GM19324 (cell line): ENCODE results near the gene ELK4.

Source experiments
- ATAC-seq: cut with Tn5 transposase; IDR thresholded peaks from one replicate; pipeline ENCODE4 v1.9.1; 2021; ENCODE audit warnings: mild to moderate bottlenecking, moderate library complexity; ENCODE audit not compliant: unreplicated experiment, low FRiP score

ELK4 gene

GRCh38 chr1:205569411-205570172 is 62.2 kb downstream of the ELK4 start:
- no peak for ATAC-seq

GRCh38 chr1:205568469-205569361 is 63.1 kb downstream of the ELK4 start:
- ATAC-seq, result no peak

GRCh38 chr1:205568135-205568468 is 63.7 kb downstream of the ELK4 start:
- no peak for ATAC-seq

DNA sequence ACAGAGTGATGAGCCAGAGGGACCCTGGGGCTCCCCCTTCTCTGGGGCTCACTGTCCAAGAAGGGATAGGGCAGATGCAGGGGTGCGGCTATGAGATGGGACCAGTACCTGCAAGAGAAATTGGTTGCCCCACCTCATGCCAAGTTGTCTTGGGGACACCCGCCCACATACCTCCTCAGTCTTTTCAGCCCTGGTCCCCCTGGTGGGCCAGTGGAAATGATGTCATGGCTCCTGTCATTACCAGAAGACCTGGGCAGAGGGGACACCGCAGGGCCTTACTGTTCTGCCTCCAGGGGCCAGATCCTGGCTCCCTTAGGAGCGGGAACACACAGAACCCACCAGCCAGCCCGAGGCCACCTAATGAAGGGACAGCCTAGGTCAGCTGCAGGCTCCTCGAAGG is 64.1 kb downstream of the ELK4 start:
- ATAC-seq, result no peak

DNA sequence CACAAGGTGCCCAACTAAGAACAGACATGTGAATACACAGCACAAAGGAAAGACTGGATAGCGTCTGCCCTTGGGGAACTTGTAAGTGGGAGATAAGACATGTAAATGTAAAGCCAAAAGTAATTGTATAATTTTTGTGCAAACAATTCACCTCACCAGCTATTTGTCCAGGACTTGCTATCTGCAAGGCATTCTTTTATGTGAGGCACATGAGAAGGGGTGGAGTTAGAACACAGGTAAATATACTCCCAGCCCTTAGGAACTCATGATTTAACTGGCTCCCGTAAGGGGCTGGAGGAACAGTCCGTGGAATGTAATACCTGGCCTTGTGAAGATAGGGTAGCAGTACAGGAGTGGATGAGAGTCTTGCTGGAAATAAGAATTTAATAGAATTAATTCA is 66.0 kb downstream of the ELK4 start:
- no peak for ATAC-seq

DNA sequence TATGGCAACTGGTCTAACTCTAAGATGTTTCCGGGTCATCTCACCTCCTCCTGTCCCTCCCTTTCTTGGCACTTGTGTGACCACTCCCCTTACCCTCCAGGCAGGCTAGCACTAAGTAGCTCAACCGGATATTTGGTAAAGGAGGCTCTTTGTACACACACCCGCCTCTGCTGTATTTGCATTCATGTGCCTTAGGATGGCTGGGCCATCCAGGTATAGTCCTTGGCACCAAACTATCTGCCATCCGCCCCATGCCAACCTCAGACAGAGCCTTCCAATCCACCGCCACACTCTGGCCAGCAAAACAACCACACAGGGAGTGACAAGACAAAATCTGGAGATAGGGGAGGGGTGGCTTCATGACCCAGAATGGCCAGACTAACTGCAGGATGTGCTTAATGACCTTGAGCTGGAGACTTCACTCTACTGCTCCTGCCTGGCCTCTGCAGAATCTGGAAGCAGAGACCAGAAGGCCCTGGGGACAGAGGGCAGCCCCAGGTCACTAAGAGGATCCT is 67.8 kb downstream of the ELK4 start:
- no peak for ATAC-seq

DNA sequence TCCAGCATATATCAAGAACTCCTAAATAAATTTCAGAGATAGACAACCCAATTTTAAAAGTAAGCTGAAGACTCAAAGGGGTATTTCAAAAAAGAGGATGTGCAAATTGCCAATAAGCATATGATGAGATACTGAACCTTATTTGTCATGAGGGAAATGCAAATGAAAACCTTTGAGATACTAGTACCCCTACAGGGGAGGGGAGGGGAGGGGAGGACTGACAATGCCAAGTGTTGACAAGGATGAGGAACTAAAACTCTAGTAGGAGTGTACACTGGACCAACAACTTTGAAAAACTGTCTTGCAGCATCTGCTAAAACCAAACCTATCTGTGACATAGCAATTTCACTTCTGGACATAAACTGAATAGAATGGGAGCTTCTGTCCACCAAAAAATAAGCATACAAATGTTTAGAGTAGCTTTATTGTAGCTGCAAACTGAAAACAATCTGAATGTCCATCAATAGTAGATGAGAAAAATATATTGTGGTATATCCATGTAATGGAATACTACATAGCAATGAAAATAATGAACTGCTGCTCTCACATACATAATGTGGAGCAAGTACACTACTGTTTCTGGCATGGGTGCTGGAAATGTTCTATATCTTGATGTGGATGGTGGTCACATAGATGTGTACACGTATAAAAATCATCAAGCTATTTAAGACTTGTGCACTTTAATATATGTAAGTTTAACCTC is 70.2 kb downstream of the ELK4 start:
- no peak for ATAC-seq
